Osteoblast (primary cell): ENCODE data around the gene MPV17L. TPM values are rescaled to one million over a fixed set of nuclear protein-coding genes. Genes with fewer than 3 reads are reported as not detected.
"Not testable (repeated sequence)": the region's sequence is repeated elsewhere in the genome, so short reads cannot be mapped to it uniquely, and the experiment has no call there.

Source experiments
- DNase-seq: peaks from one replicate; pipeline ENCODE4 v3.0.0; 2011; ENCODE audit warnings: low spot score, mixed read lengths; ENCODE audit not compliant: insufficient read length; ENCODE audit errors: missing footprints
- H2AFZ ChIP-seq: 2 replicates; pipeline ENCODE4 v1.6.0; 2011; ENCODE audit warnings: mild to moderate bottlenecking, low read length
- H3K27ac ChIP-seq: 2 replicates; pipeline ENCODE4 v1.5.1; 2011; ENCODE audit warnings: mild to moderate bottlenecking, low read depth, low read length, moderate library complexity
- H3K27me3 ChIP-seq: 2 replicates; pipeline ENCODE4 v1.6.0; 2012; ENCODE audit warnings: mild to moderate bottlenecking, control low read depth, inconsistent platforms, low read length, moderate library complexity; ENCODE audit not compliant: insufficient read depth
- H3K36me3 ChIP-seq: 2 replicates; pipeline ENCODE4 v1.5.1; 2011; ENCODE audit warnings: mild to moderate bottlenecking, low read length, control low read depth, moderate library complexity; ENCODE audit not compliant: insufficient read depth
- H3K4me1 ChIP-seq: 2 replicates; pipeline ENCODE4 v1.5.1; 2011; ENCODE audit warnings: mild to moderate bottlenecking, low read length, control low read depth, moderate library complexity; ENCODE audit not compliant: insufficient read depth
- H3K4me2 ChIP-seq: 2 replicates; pipeline ENCODE4 v1.6.0; 2011; ENCODE audit warnings: mild to moderate bottlenecking, low read length; ENCODE audit not compliant: insufficient read depth
- H3K4me3 ChIP-seq: fragments of 200-600 bp; sonication (generic); 3 replicates; pipeline ENCODE4 v1.5.1; 2012; ENCODE audit warnings: mild to moderate bottlenecking, low read length, inconsistent platforms; ENCODE audit not compliant: insufficient read depth
- H3K79me2 ChIP-seq: 2 replicates; pipeline ENCODE4 v1.6.0; 2012; ENCODE audit warnings: mild to moderate bottlenecking, low read length, control low read depth, inconsistent platforms; ENCODE audit not compliant: insufficient read depth
- H3K9me3 ChIP-seq: 2 replicates; pipeline ENCODE4 v1.5.1; 2011; ENCODE audit warnings: low read depth, low read length, control low read depth
- H4K20me1 ChIP-seq: 2 replicates; pipeline ENCODE4 v1.6.0; 2012; ENCODE audit warnings: mild to moderate bottlenecking, low read length, control low read depth; ENCODE audit not compliant: insufficient read depth
- total RNA-seq: library from RNA; depleted of rRNA; stranded (reverse); fragments of >200 nt; gene quantifications from 2 replicates; pipeline ENCODE4 v1.2.3, GENCODE V29; 2012
- TF ChIP-seq, protein P1 (sequence below): IDR thresholded peaks from 2 replicates; pipeline ENCODE4 v1.5.1; 2011; ENCODE audit warnings: mild to moderate bottlenecking, low read depth, low read length, moderate library complexity; ENCODE audit errors: extremely low read depth

The MPV17L gene
- total RNA-seq, 1 donor: 0.36 TPM

DNA sequence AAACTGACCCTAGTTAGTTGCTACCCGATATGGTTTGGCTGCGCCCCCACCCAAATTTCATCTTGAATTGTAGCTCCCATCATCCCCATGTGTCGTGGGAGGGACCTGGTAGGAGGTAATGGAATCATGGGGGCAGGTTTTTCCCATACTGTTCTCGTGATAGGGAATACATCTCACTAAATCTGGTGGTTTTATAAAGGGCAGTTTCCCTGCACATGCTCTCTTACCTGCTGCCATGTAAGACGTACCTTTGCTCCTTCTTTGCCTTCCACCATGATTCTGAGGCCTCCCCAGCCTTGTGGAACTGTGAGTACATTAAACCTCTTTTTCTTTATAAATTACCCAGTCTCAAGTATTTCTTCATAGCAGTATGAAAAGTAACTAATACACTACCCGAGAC lies 7.5 kb upstream of the MPV17L start:
- not testable (repeated sequence) for H3K4me2 ChIP-seq

DNA sequence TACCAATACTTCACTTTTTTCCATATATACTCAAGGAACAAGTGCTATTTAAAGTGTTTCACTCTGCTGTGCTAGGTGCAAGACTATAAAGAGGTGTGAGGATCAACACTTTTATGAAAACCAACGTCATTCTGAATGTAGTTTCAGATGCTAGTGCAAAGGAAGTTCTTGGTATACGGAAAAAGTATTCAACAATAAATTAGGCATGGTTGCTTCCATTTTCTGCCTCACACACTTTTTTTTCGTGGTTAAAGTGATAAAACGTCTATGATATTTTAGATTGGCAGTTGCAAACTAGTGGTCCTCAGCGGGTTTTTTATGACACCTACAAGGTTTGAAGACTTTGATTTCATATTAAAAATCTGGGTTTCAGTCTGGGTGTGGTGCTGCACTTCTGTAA lies 5.6 kb upstream of the MPV17L start:
- H4K20me1 ChIP-seq, H3K4me2 ChIP-seq, H3K4me1 ChIP-seq, H3K4me3 ChIP-seq, H3K79me2 ChIP-seq, H3K36me3 ChIP-seq, H3K27me3 ChIP-seq, DNase-seq, H3K9me3 ChIP-seq, H3K27ac ChIP-seq, H2AFZ ChIP-seq: not testable (repeated sequence)

More for the DNA sequence above, 7.5 kb upstream of the MPV17L start:
- not testable (repeated sequence) for H3K9me3 ChIP-seq, H3K4me1 ChIP-seq, DNase-seq, H3K36me3 ChIP-seq, H3K79me2 ChIP-seq, H3K27me3 ChIP-seq, H2AFZ ChIP-seq, H4K20me1 ChIP-seq, H3K4me3 ChIP-seq, H3K27ac ChIP-seq

DNA sequence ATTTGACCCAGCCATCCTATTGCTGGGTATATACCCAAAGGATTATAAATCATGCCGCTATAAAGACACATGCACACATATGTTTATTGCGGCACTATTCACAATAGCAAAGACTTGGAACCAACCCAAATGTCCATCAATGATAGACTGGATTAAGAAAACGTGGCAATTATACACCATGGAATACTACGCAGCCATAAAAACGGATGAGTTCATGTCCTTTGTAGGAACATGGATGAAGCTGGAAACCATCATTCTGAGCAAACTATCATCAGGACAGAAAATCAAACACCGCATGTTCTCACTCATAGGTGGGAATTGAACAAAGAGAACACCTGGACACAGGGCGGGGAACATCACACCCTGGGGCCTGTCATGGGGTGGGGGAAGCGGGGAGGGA lies 2.5 kb upstream of the MPV17L start:
- H3K79me2 ChIP-seq: not testable (repeated sequence)

DNA sequence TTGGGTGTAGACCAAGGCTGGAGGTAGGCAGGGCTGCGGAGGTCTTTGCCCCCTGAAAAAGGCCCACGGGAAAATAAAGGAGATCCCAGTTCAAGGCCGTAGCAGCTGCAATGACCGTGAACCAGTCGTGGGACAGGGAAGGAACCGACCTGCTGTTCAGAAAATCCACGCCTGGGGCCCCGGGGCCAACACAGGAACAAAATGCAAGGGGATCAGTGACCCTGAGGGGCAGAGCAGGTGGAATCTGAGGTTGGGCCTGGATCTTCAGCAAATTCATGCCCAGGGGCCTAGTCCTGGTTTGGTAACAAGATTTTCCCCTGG lies 915 bp downstream of the MPV17L start:
- H3K4me1 ChIP-seq, DNase-seq, H3K27me3 ChIP-seq, H3K9me3 ChIP-seq, H4K20me1 ChIP-seq, H3K27ac ChIP-seq, H2AFZ ChIP-seq, H3K79me2 ChIP-seq, H3K36me3 ChIP-seq: not testable (repeated sequence)
- Histone ChIP-seq H3K4me2 (peak overlapping the region; percentile 72), H3K4me3 (peak overlapping the region; percentile 68)

More for the DNA sequence above, 2.5 kb upstream of the MPV17L start:
- not testable (repeated sequence) for H2AFZ ChIP-seq, H3K27me3 ChIP-seq, H3K9me3 ChIP-seq, H3K36me3 ChIP-seq, H3K27ac ChIP-seq, H3K4me3 ChIP-seq, H3K4me1 ChIP-seq, H3K4me2 ChIP-seq, H4K20me1 ChIP-seq, DNase-seq

DNA sequence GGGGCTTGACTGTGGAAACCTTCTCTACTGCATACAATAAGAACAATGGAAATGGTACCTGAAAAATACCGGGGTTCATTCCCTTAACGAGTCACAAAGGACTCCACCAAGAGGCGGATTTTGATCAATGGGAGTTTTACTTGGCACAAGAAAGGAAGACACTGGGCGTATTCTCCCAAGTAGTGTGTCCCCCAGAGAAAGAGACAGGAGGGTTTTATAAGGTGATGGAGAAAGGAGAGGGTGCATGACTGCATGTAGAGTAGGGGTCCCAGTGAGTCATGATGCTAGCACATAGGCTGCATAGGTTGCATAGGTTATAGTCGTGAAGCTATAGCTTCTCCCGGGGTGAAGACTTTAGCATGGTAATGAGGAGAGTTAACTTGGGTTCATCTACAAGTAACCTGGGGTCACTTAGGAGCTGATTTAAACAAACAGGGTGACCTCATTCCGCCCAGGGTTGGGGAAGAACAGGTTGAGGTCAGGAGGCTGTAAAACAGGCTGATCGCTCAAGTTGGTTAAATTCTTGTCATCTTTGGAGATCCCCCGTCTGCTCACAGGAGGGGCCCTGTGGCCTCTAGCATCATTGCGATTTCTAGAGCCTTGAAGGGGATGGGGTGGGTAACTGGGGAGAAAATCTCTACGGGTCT lies 1.5 kb downstream of the MPV17L start:
- Histone ChIP-seq H3K36me3 (no peaks in the 10 kb centered on the region), H3K4me3 (no peak overlapping the region), H3K27me3 (no peaks in the 10 kb centered on the region), H2AFZ (no peak overlapping the region), H4K20me1 (no peaks in the 10 kb centered on the region), H3K9me3 (no peaks in the 10 kb centered on the region), H3K4me1 (no peaks in the 10 kb centered on the region), H3K79me2 (no peaks in the 10 kb centered on the region), H3K27ac (no peak overlapping the region), H3K4me2 (no peak overlapping the region)
- TF ChIP-seq, protein P1, sequence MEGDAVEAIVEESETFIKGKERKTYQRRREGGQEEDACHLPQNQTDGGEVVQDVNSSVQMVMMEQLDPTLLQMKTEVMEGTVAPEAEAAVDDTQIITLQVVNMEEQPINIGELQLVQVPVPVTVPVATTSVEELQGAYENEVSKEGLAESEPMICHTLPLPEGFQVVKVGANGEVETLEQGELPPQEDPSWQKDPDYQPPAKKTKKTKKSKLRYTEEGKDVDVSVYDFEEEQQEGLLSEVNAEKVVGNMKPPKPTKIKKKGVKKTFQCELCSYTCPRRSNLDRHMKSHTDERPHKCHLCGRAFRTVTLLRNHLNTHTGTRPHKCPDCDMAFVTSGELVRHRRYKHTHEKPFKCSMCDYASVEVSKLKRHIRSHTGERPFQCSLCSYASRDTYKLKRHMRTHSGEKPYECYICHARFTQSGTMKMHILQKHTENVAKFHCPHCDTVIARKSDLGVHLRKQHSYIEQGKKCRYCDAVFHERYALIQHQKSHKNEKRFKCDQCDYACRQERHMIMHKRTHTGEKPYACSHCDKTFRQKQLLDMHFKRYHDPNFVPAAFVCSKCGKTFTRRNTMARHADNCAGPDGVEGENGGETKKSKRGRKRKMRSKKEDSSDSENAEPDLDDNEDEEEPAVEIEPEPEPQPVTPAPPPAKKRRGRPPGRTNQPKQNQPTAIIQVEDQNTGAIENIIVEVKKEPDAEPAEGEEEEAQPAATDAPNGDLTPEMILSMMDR: no peak
- DNase-seq: no peak

DNA sequence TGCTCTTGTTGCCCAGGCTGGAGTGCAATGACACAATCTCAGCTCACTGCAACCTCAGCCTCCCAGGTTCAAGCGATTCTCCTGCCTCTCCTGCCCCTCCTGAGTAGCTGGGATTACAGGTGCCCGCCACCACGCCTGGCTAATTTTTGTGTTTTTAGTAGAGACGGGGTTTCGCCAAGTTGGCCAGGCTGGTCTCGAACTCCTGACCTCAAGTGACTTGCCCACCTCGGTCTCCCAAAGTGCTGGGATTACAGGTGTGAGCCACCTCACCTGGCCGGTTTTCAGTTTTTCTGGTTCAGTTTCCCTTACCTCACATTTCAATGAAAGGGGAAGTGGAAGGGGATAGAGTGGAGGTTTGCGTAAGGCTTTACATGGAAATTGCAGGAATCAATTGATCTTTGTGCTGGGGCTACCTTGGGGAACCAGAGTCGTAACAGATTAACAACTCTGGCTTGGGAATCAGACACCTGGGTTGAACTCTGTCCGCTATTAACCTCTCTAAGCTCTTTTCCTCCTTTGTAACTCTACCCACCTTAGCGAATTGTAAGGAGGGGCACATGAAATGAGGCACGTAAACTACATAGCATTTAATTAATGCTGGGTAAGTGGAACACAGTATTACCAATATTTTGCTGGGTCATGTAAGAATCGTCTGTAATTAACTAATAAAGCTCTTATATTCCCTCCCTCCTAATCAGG lies 3.2 kb downstream of the MPV17L start:
- no peaks in the 10 kb centered on the region for H3K36me3 ChIP-seq
- H3K27me3 ChIP-seq: no peaks in the 10 kb centered on the region
- no peaks in the 10 kb centered on the region for H3K79me2 ChIP-seq
- TF ChIP-seq, protein P1: no peak
- no peak overlapping the region for H3K4me3 ChIP-seq
- H3K4me1 ChIP-seq: no peaks in the 10 kb centered on the region
- no peak overlapping the region for H2AFZ ChIP-seq
- peak; percentile 36 for DNase-seq
- H4K20me1 ChIP-seq: no peaks in the 10 kb centered on the region
- no peak overlapping the region for H3K27ac ChIP-seq
- H3K4me2 ChIP-seq: no peak overlapping the region
- H3K9me3 ChIP-seq: no peaks in the 10 kb centered on the region
